GM23338 (cell line): ENCODE data around the gene FKBP10. TPM values are rescaled to one million over a fixed set of nuclear protein-coding genes. Genes with fewer than 3 reads are reported as not detected.

Experiments used
- ATAC-seq: fragments of 200-7000 bp; cut with Tn5 transposase; 3 replicates; pipeline ENCODE4 v1.9.1; 2020
- DNase-seq: peaks from one replicate; pipeline ENCODE4 v3.0.0-alpha.2; 2015; ENCODE audit warnings: low spot score
- H2AFZ ChIP-seq: fragments of 200-600 bp; sonication (generic); 2 replicates; pipeline ENCODE4 v1.8.0; 2016; ENCODE audit warnings: antibody characterized with exemption, mild to moderate bottlenecking, moderate library complexity
- H3F3A ChIP-seq: fragments of 200-600 bp; sonication (generic); replicated peaks from 2 replicates; pipeline ENCODE4 v1.8.0; 2017; ENCODE audit warnings: antibody characterized with exemption, mixed run types, low read depth
- H3K27ac ChIP-seq: fragments of 200-600 bp; sonication (generic); 2 replicates; pipeline ENCODE4 v1.6.1; 2016; ENCODE audit warnings: low read depth
- H3K27me3 ChIP-seq: fragments of 200-600 bp; sonication (generic); 2 replicates; pipeline ENCODE4 v1.8.0; 2016; ENCODE audit warnings: mild to moderate bottlenecking, mixed run types, moderate library complexity; ENCODE audit not compliant: insufficient read depth
- H3K36me3 ChIP-seq: fragments of 200-600 bp; sonication (generic); 2 replicates; pipeline ENCODE4 v1.8.0; 2016; ENCODE audit warnings: mild to moderate bottlenecking; ENCODE audit not compliant: insufficient read depth
- H3K4me1 ChIP-seq: fragments of 200-600 bp; sonication (generic); 2 replicates; pipeline ENCODE4 v1.8.0; 2016; ENCODE audit warnings: mild to moderate bottlenecking, moderate library complexity; ENCODE audit not compliant: insufficient read depth
- H3K4me2 ChIP-seq: fragments of 200-600 bp; sonication (generic); 2 replicates; pipeline ENCODE4 v1.7.1; 2017; ENCODE audit warnings: mixed run types
- H3K4me3 ChIP-seq: fragments of 200-600 bp; sonication (generic); 2 replicates; pipeline ENCODE4 v1.6.1; 2016; ENCODE audit warnings: mixed run types
- H3K79me2 ChIP-seq: fragments of 200-600 bp; sonication (generic); replicated peaks from 2 replicates; pipeline ENCODE4 v1.8.0; 2017; ENCODE audit warnings: mild to moderate bottlenecking; ENCODE audit not compliant: insufficient read depth
- H3K9me2 ChIP-seq: fragments of 200-600 bp; sonication (generic); 2 replicates; pipeline ENCODE4 v1.8.0; 2017; ENCODE audit not compliant: insufficient read depth
- H4K20me1 ChIP-seq: fragments of 200-600 bp; sonication (generic); replicated peaks from 2 replicates; pipeline ENCODE4 v1.8.0; 2017; ENCODE audit warnings: mild to moderate bottlenecking; ENCODE audit not compliant: insufficient read depth
- H3K27ac Mint-ChIP-seq: 2 replicates; pipeline ENCODE4 v1.8.0; 2020; ENCODE audit warnings: inconsistent platforms, mild to moderate bottlenecking, moderate library complexity, mixed read lengths
- H3K27me3 Mint-ChIP-seq: 3 replicates; pipeline ENCODE4 v1.8.0; 2022; ENCODE audit warnings: low read depth, mild to moderate bottlenecking, moderate library complexity, mixed read lengths, inconsistent platforms; ENCODE audit not compliant: insufficient read depth, poor library complexity
- H3K36me3 Mint-ChIP-seq: 3 replicates; pipeline ENCODE4 v1.8.0; 2021; ENCODE audit warnings: low read depth, mild to moderate bottlenecking, inconsistent platforms, moderate library complexity, mixed read lengths
- H3K4me1 Mint-ChIP-seq: 3 replicates; pipeline ENCODE4 v1.8.0; 2020; ENCODE audit warnings: mild to moderate bottlenecking, inconsistent platforms, mixed read lengths
- H3K4me3 Mint-ChIP-seq: 3 replicates; pipeline ENCODE4 v1.8.0; 2021; ENCODE audit warnings: moderate library complexity, mild to moderate bottlenecking, inconsistent platforms, mixed read lengths
- H3K9me3 Mint-ChIP-seq: 3 replicates; pipeline ENCODE4 v1.8.0; 2020; ENCODE audit warnings: moderate library complexity, mild to moderate bottlenecking, inconsistent platforms, mixed read lengths
- CREB1 ChIP-seq: fragments of 250-450 bp; sonication (Bioruptor Pico); IDR thresholded peaks from 2 replicates; pipeline ENCODE4 v1.5.0; 2020; ENCODE audit warnings: low read depth, mild to moderate bottlenecking, moderate library complexity
- CTCF ChIP-seq, 2 experiments: fragments of 200-600 bp in 1 of 2; sonication (generic) in 1 of 2; conservative IDR thresholded peaks; 2 replicates each; pipeline versions ENCODE4 v1.5.1 to v1.6.1; 2016 to 2017; ENCODE audit warnings: antibody characterized with exemption in 2 of 2, low read depth in 2 of 2, mild to moderate bottlenecking in 2 of 2, moderate library complexity in 1 of 2
- EZH2 ChIP-seq: fragments of 200-600 bp; sonication (generic); IDR thresholded peaks from one replicate; pipeline ENCODE4 v1.8.0; 2017; ENCODE audit warnings: antibody characterized with exemption, mild to moderate bottlenecking, low read depth; ENCODE audit not compliant: unreplicated experiment
- POLR2AphosphoS5 ChIP-seq: IDR thresholded peaks from 2 replicates; pipeline ENCODE4 v1.6.1; 2016; ENCODE audit warnings: antibody characterized with exemption, low read depth
- REST ChIP-seq: IDR thresholded peaks from one replicate; pipeline ENCODE4 v1.6.1; 2018; ENCODE audit warnings: antibody characterized with exemption; ENCODE audit not compliant: unreplicated experiment
- STAT1 ChIP-seq: IDR thresholded peaks from one replicate; pipeline ENCODE4 v1.6.1; 2016; ENCODE audit warnings: antibody characterized with exemption; ENCODE audit not compliant: unreplicated experiment
- ZNF462 ChIP-seq: fragments of 250-450 bp; sonication (Bioruptor Pico); IDR thresholded peaks from 2 replicates; pipeline ENCODE4 v1.5.0; 2020; ENCODE audit warnings: mild to moderate bottlenecking, moderate library complexity
- polyA plus RNA-seq: library from polyadenylated mRNA; unstranded; fragments of >200 nt; fragmentation: Nextera tagmentation; extraction: Ambion mirVana; gene quantifications from 2 replicates; pipeline ENCODE4 v1.2.1, GENCODE V29; 2016
- total RNA-seq: library from RNA; depleted of rRNA; stranded (reverse); fragments of >200 nt; shearing (Covaris generic); gene quantifications from 2 replicates; pipeline ENCODE4 v1.2.3, GENCODE V29; 2014

FKBP10 gene
- total and polyA plus RNA-seq, 2 experiments from 2014 or later, result 26.2 to 151 TPM

GRCh38 chr17:41860254-41860931, 47.6 kb downstream of the FKBP10 start:
- Mint-ChIP-seq H3K27me3 (peaks cover 2% of the 10 kb centered on the region), H3K4me1 (peaks cover 22% of the 10 kb centered on the region), H3K4me3 (peak overlapping the region; percentile 7; the same call in 2 of the 3 replicates), H3K9me3 (no peaks in the 10 kb centered on the region), H3K27ac (peak overlapping the region; percentile 16), H3K36me3 (peaks cover 3% of the 10 kb centered on the region; the same call in 1 of the 3 replicates)
- H3F3A ChIP-seq, result peaks cover 16% of the 10 kb centered on the region; the same call in 1 of the 2 replicates
- peak overlapping the region; percentile 36 for H3K4me2 ChIP-seq
- peaks cover 56% of the 10 kb centered on the region for H4K20me1 ChIP-seq
- no peak overlapping the region for H2AFZ ChIP-seq
- DNase-seq, result no peak
- no peaks in the 10 kb centered on the region for H3K36me3 ChIP-seq
- no peaks in the 10 kb centered on the region for H3K27me3 ChIP-seq
- H3K79me2 ChIP-seq, result peaks cover 87% of the 10 kb centered on the region
- ATAC-seq, result no peak
- H3K27ac ChIP-seq, result 0 out of 2 replicates have a peak overlapping the region, but pooled peaks have one; percentile 56
- no peaks in the 10 kb centered on the region for H3K9me2 ChIP-seq
- peak overlapping the region; percentile 14 for H3K4me3 ChIP-seq
- peaks cover 52% of the 10 kb centered on the region for H3K4me1 ChIP-seq
- TF ChIP-seq CREB1 (CRISPR knock-in tag) (no peak), POLR2AphosphoS5 (no peak), ZNF462 (CRISPR knock-in tag) (no peak), STAT1 (no peak), CTCF (conservative IDR thresholded peaks at IDR 0.05; ENCODE audit: low read depth in 2 of 2) (no peak), EZH2 (no peak), REST (no peak)
